Measurements from ENCODE around the gene CEP20.
"Not testable (repeated sequence)": the region's sequence is repeated elsewhere in the genome, so short reads cannot be mapped to it uniquely, and the experiment has no call there.

Gene CEP20

DNA sequence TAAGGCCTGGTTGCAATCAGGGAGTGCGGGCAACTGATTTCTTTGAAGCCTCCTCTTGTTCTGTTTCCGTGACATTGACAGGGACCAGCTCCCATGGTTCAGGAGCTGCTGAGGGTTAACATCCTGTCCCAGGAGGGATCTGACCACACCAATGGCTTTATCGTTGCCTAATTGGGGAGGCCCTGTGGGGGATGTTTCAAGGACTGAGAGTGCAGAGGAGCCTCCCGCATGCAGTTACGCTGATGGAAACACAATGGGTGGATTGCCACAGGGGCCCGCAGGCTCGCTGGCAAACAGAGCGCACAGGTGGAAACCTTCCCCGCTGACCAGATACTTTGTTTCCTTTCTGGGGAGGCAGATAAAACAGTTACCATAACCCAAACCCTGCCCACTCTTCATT is 37.2 kb upstream of the CEP20 start:
- Mint-ChIP-seq H3K27ac (no peak overlapping the region), H3K9me3 (no peaks in the 10 kb centered on the region), H3K27me3 (ENCODE audit: low read depth) (no peaks in the 10 kb centered on the region), H3K36me3 (ENCODE audit: low read depth) (no peaks in the 10 kb centered on the region), H3K4me3 (no peak overlapping the region), H3K4me1 (no peaks in the 10 kb centered on the region)
- TF ChIP-seq, protein P1, sequence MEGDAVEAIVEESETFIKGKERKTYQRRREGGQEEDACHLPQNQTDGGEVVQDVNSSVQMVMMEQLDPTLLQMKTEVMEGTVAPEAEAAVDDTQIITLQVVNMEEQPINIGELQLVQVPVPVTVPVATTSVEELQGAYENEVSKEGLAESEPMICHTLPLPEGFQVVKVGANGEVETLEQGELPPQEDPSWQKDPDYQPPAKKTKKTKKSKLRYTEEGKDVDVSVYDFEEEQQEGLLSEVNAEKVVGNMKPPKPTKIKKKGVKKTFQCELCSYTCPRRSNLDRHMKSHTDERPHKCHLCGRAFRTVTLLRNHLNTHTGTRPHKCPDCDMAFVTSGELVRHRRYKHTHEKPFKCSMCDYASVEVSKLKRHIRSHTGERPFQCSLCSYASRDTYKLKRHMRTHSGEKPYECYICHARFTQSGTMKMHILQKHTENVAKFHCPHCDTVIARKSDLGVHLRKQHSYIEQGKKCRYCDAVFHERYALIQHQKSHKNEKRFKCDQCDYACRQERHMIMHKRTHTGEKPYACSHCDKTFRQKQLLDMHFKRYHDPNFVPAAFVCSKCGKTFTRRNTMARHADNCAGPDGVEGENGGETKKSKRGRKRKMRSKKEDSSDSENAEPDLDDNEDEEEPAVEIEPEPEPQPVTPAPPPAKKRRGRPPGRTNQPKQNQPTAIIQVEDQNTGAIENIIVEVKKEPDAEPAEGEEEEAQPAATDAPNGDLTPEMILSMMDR (IDR thresholded peaks at IDR 0.05; ENCODE audit: unreplicated experiment in 3 of 3) = no peak

DNA sequence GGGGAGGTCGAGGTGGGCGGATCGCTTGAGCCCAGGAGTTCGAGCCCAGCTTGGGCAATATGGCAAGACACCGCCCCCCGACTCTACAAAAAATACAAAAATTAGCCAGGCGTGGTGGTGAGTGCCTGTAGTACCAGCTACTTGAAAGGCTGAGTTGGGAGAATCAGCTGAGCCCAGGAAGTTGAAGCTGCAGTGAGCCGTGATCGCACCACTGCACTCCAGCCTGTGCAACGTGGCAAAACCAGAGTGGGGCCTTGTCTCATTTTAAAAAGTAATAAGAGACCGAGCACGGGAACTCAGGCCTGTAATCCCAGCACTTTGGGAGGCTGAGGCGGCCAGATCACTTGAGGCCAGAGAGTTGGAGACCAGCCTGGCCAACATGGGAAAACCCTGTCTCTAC is 36.6 kb upstream of the CEP20 start:
- H3K27ac Mint-ChIP-seq = no peak overlapping the region
- no peaks in the 10 kb centered on the region for H3K36me3 Mint-ChIP-seq (ENCODE audit: low read depth)
- TF ChIP-seq, protein P1 (IDR thresholded peaks at IDR 0.05; ENCODE audit: unreplicated experiment in 3 of 3) = no peak
- no peaks in the 10 kb centered on the region for H3K27me3 Mint-ChIP-seq (ENCODE audit: low read depth)
- no peaks in the 10 kb centered on the region for H3K4me1 Mint-ChIP-seq
- no peak overlapping the region for H3K4me3 Mint-ChIP-seq
- H3K9me3 Mint-ChIP-seq = no peaks in the 10 kb centered on the region

DNA sequence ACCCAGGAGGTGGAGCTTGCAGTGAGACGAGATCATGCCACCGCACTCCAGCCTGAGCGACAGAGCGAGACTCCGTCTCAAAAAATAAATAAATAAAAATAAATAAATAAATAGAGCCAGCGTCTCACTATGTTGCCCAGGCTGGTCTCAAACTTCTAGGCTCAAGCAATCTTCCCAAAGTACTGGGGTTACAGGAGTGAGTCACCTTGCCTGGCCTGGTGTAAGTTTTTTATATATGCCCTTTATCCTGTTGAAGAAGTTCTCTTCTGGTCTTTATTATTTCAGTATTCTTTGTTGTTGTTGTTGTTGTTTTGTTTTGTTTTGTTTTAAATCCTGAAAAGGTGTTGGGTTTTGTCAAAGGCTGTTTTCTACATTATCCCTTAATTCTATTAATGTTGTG is 30.9 kb upstream of the CEP20 start:
- no peaks in the 10 kb centered on the region for H3K9me3 Mint-ChIP-seq
- H3K4me1 Mint-ChIP-seq = no peaks in the 10 kb centered on the region
- no peak overlapping the region for H3K27ac Mint-ChIP-seq
- H3K27me3 Mint-ChIP-seq (ENCODE audit: low read depth) = no peaks in the 10 kb centered on the region
- H3K36me3 Mint-ChIP-seq (ENCODE audit: low read depth) = no peaks in the 10 kb centered on the region
- TF ChIP-seq, protein P1 (IDR thresholded peaks at IDR 0.05; ENCODE audit: unreplicated experiment in 3 of 3) = no peak
- H3K4me3 Mint-ChIP-seq = no peak overlapping the region

DNA sequence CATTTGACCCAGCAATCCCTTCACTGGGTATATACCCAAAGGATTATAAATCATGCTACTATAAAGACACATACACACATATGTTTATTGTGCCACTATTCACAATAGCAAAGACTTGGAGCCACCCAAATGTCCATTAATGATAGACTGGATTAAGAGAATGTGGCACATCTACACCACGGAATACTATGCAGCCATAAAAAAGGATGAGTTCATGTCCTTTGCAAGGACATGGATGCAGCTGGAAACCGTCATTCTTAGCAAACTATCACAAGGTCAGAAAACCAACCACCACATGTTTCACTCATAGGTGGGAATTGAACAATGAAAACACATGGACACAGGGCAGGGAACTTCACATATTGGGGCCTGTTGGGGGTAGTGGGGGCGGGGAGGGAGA is 29.9 kb upstream of the CEP20 start:
- not testable (repeated sequence) for H3K9me3 Mint-ChIP-seq; H3K36me3 Mint-ChIP-seq (ENCODE audit: low read depth); H3K4me3 Mint-ChIP-seq; H3K4me1 Mint-ChIP-seq; H3K27ac Mint-ChIP-seq; H3K27me3 Mint-ChIP-seq (ENCODE audit: low read depth)

DNA sequence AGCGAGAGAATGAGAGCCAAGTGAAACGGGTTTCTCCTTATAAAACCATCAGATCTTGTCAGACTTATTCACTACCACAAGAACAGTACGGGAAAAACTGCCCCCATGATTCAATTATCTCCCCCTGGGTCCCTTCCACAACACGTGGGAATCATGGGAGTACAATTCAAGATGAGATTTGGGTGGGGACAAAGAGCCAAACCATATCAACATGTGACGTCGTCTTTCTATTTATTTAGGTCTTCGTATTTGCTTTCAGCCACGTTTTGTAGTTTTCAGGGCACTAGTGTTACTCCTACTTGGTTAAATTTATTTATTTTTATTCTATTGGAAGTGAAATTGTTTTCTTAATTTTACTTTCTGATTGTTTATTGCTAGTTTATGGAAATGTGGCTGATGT is 27.9 kb upstream of the CEP20 start:
- H3K4me1 Mint-ChIP-seq = no peaks in the 10 kb centered on the region
- no peaks in the 10 kb centered on the region for H3K27me3 Mint-ChIP-seq (ENCODE audit: low read depth)
- H3K36me3 Mint-ChIP-seq (ENCODE audit: low read depth) = no peaks in the 10 kb centered on the region
- H3K4me3 Mint-ChIP-seq = no peak overlapping the region
- TF ChIP-seq, protein P1 (IDR thresholded peaks at IDR 0.05; ENCODE audit: unreplicated experiment in 3 of 3) = no peak
- no peak overlapping the region for H3K27ac Mint-ChIP-seq
- no peaks in the 10 kb centered on the region for H3K9me3 Mint-ChIP-seq

DNA sequence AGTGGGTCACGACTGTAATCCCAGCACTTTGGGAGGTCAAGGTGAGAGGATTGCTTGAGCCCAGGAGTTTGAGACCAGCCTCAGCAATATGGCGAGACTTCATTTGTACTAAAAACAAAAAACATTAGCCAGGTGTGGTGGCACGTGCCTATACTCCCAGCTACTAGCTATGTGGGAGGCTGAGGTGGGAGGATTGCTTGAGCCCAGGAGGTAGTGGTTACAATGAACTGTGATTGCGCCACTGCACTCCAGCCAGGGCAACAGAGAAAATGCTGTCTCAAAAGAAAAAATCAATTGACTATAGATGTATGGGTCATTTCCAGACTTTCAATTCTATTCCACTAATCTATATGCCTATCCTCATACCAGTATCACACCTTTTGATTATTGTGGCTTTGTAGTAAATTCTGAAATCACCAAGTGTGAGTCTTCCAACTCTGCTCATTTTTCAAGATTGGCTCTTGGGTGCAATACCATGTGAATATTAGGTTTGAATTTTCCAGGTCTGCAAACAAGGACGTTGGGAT is 27.2 kb upstream of the CEP20 start:
- no peaks in the 10 kb centered on the region for H3K27me3 Mint-ChIP-seq (ENCODE audit: low read depth)
- no peak overlapping the region for H3K4me3 Mint-ChIP-seq
- H3K9me3 Mint-ChIP-seq = no peaks in the 10 kb centered on the region
- H3K27ac Mint-ChIP-seq = no peak overlapping the region
- TF ChIP-seq, protein P1 (IDR thresholded peaks at IDR 0.05; ENCODE audit: unreplicated experiment in 3 of 3) = no peak
- no peaks in the 10 kb centered on the region for H3K36me3 Mint-ChIP-seq (ENCODE audit: low read depth)
- no peaks in the 10 kb centered on the region for H3K4me1 Mint-ChIP-seq
